DMS 273 (cell line): ENCODE data around the gene RPL35A.

Experiments used
- DNase-seq: peaks from one replicate; lab custom pipeline; 2025; ENCODE audit not compliant: unreplicated experiment; lab: John Stamatoyannopoulos, UW

RPL35A gene

GRCh38 chr3:197994736-197995135 is 44.7 kb downstream of the RPL35A start:
- DNase-seq = no peak

GRCh38 chr3:197996855-197997254 is 46.9 kb downstream of the RPL35A start:
- no peak for DNase-seq

- no peak for DNase-seq
These were observed 47.9 kb downstream of the RPL35A start for GRCh38 chr3:197997936-197998335.
